Adrenal gland (tissue), 12 donors: ENCODE results near the gene FAM25A. TPM values are rescaled to one million over a fixed set of nuclear protein-coding genes. Genes with fewer than 3 reads are reported as not detected.

ENCODE experiments used
- DNase-seq, 7 donors: peaks; one replicate each; pipeline ENCODE4 v3.0.0-alpha.2; 2019 to 2020
- H3K27ac ChIP-seq, 5 donors: fragments of 200-600 bp; sonication (generic) in 4 of 5; 1 replicate in 3 of 5; 2 replicates in 2 of 5; pipeline versions ENCODE4 v1.5.1 to v1.8.0; 2016 to 2020; ENCODE audit warnings: mild to moderate bottlenecking in 1 of 5
- H3K27me3 ChIP-seq: fragments of 200-600 bp; 2 replicates; pipeline ENCODE4 v1.8.0; 2021
- H3K36me3 ChIP-seq, 2 donors: fragments of 200-600 bp; replicated peaks in 1 of 2; 1 replicate in 1 of 2; 2 replicates in 1 of 2; pipeline versions ENCODE4 v1.5.1 to v1.8.0; 2018 to 2022
- H3K4me1 ChIP-seq, 2 donors: fragments of 200-600 bp; replicated peaks in 1 of 2; 1 replicate in 1 of 2; 2 replicates in 1 of 2; pipeline versions ENCODE4 v1.5.1 to v1.8.0; 2018 to 2021
- H3K4me3 ChIP-seq, 4 donors: fragments of 200-600 bp; sonication (generic) in 3 of 4; one replicate each; pipeline ENCODE4 v1.5.1; 2016 to 2018
- H3K9me3 ChIP-seq, 3 donors: fragments of 200-600 bp; sonication (generic) in 1 of 3; replicated peaks in 1 of 3; 1 replicate in 2 of 3; 2 replicates in 1 of 3; pipeline versions ENCODE4 v1.5.1 to v1.8.0; 2016 to 2021
- CTCF ChIP-seq, 6 experiments: fragments of 450-650 bp in 4 of 6; fragments of 200-600 bp in 2 of 6; sonication (generic) in 1 of 6; IDR thresholded peaks; 1 replicate in 5 of 6; 2 replicates in 1 of 6; pipeline versions ENCODE4 v1.5.1 to v1.8.0; 2016 to 2021; ENCODE audit warnings: antibody characterized with exemption in 6 of 6, mild to moderate bottlenecking in 2 of 6, moderate library complexity in 1 of 6
- POLR2A ChIP-seq, 2 donors: fragments of 450-650 bp; IDR thresholded peaks; one replicate each; pipeline ENCODE4 v1.6.1; 2017; ENCODE audit warnings: antibody characterized with exemption in 2 of 2, mild to moderate bottlenecking in 2 of 2, moderate library complexity in 1 of 2
- WGBS, 4 donors: extraction: QIAGEN DNeasy Blood & Tissue Kit in 2 of 4; methylation state at CpG; one replicate each; pipeline versions ENCODE4 v1.1.5 to v1.1.7; 2013 to 2017; 5-methylcytosine and 5-hydroxymethylcytosine counted together
- intact Hi-C, 2 donors: fragments of 100-400 bp; cut with DNase I; formaldehyde crosslinking; loops; one replicate each; pipeline versions ENCODE4 v1.14.1 to v1.15.0; 2022 to 2023
- polyA plus RNA-seq, 3 donors: library from polyadenylated mRNA; stranded (reverse); fragments of 200-250 nt in 2 of 3; fragments of 350-450 nt in 1 of 3; fragmentation: Illumina TruSeq in 1 of 3; extraction: RNeasy Lipid Tissue Mini Kit (QIAGEN cat#74804) in 1 of 3; gene quantifications; one replicate each; pipeline ENCODE4 v1.2.3, GENCODE V29; 2013 to 2014
- total RNA-seq, 9 donors: library from RNA; depleted of rRNA in 4 of 9; stranded (reverse); fragments of >200 nt in 4 of 9; fragments of 120-200 nt in 1 of 9; fragmentation: NEBNext Ultra II Directional in 1 of 9; extraction: Animal tissue kit (Norgen Biotek cat#: 25700) in 1 of 9; gene quantifications; one replicate each; pipeline versions ENCODE4 v1.1.0 to v1.2.4, GENCODE V29; 2013 to 2023
- donor health status: healthy with polysubstance abuse.
- donor health status: Bipolar disorder and iron deficiency.
- donor health status: DM: yes; HTN: yes; CAD: no.
- donor health status: DM: no; HTN: no; CAD: no.
- donor health status: DM: no; HTN: no; CAD: no.
- donor health status: DM: yes; HTN: yes; CAD: no.

FAM25A gene
- total and polyA plus RNA-seq, 12 donors, result 1.2 to 36.6 (median 4.9) TPM; not detected in 6

- H3K4me1 ChIP-seq, result peaks cover 0 to 14% of the 10 kb centered on the region in 2 donors
- no peak overlapping the region for H3K4me3 ChIP-seq
- DNase-seq, result no peak
- intact Hi-C loops, result no loop called here
- H3K27me3 ChIP-seq, result no peaks in the 10 kb centered on the region
- TF ChIP-seq POLR2A (IDR thresholded peaks at IDR 0.05) (no peak), CTCF (IDR thresholded peaks at IDR 0.05) (no peak)
- 63 to 72% (median 63%) methylated on average over 1 of the region's 1 CpG for WGBS, 4 donors
- H3K9me3 ChIP-seq, result no peaks in the 10 kb centered on the region
- peaks cover 0 to 80% of the 10 kb centered on the region in 2 donors for H3K36me3 ChIP-seq
- no peak overlapping the region for H3K27ac ChIP-seq
Measured at GRCh38 chr10:87058171-87058570, 38.1 kb downstream of the FAM25A start.

- Histone ChIP-seq H3K27me3 (no peaks in the 10 kb centered on the region), H3K4me1 (peaks cover 0 to 2% of the 10 kb centered on the region in 2 donors), H3K4me3 (no peak overlapping the region), H3K27ac (no peak overlapping the region), H3K9me3 (no peaks in the 10 kb centered on the region), H3K36me3 (peaks cover 0 to 77% of the 10 kb centered on the region in 2 donors)
- 94 to 98% (median 96%) methylated on average over 1 of the region's 1 CpG for WGBS, 4 donors
- intact Hi-C loops, result no loop called here
- TF ChIP-seq POLR2A (IDR thresholded peaks at IDR 0.05), result no peak
- TF ChIP-seq CTCF (IDR thresholded peaks at IDR 0.05), result no peak
- DNase-seq, result no peak
Measured at GRCh38 chr10:87059401-87059800, 39.3 kb downstream of the FAM25A start.

- H3K36me3 ChIP-seq, result peaks cover 0 to 84% of the 10 kb centered on the region in 2 donors
- H3K27me3 ChIP-seq, result no peaks in the 10 kb centered on the region
- H3K27ac ChIP-seq, result no peak overlapping the region
- no peak for DNase-seq
- 92 to 96% (median 94%) methylated on average over 6 of the region's 6 CpGs for WGBS, 4 donors
- TF ChIP-seq POLR2A (IDR thresholded peaks at IDR 0.05) (no peak), CTCF (IDR thresholded peaks at IDR 0.05) (no peak)
- H3K4me1 ChIP-seq, result no peaks in the 10 kb centered on the region
- intact Hi-C loops, result no loop called here
- no peak overlapping the region for H3K4me3 ChIP-seq
- no peaks in the 10 kb centered on the region for H3K9me3 ChIP-seq
Measured at GRCh38 chr10:87060280-87060928, 40.3 kb downstream of the FAM25A start.

GRCh38 chr10:87064651-87065050 is 44.6 kb downstream of the FAM25A start:
- TF ChIP-seq CTCF (IDR thresholded peaks at IDR 0.05) (no peak), POLR2A (IDR thresholded peaks at IDR 0.05) (no peak)
- no peaks in the 10 kb centered on the region for H3K27me3 ChIP-seq
- no peak for DNase-seq
- intact Hi-C loops, result no loop called here
- no peak overlapping the region for H3K27ac ChIP-seq
- 75 to 87% (median 83%) methylated on average over 5 of the region's 5 CpGs for WGBS, 4 donors
- H3K36me3 ChIP-seq, result peaks cover 0 to 90% of the 10 kb centered on the region in 2 donors
- H3K4me1 ChIP-seq, result no peaks in the 10 kb centered on the region
- H3K9me3 ChIP-seq, result no peaks in the 10 kb centered on the region
- no peak overlapping the region for H3K4me3 ChIP-seq
